22Rv1 (cell line): ENCODE results near the gene MTOR.
"Not testable (repeated sequence)": the region's sequence is repeated elsewhere in the genome, so short reads cannot be mapped to it uniquely, and the experiment has no call there.

Experiments
- H3K27ac ChIP-seq: fragments of 450-650 bp; 2 replicates; pipeline ENCODE4 v1.5.1; 2017
- CTCF ChIP-seq: fragments of 450-650 bp; IDR thresholded peaks from 2 replicates; pipeline ENCODE4 v1.5.1; 2017; ENCODE audit warnings: mild to moderate bottlenecking
- ZFX ChIP-seq: fragments of 450-650 bp; IDR thresholded peaks from 2 replicates; pipeline ENCODE4 v1.6.1; 2017; ENCODE audit warnings: antibody characterized with exemption, borderline replicate concordance

MTOR gene

GRCh38 chr1:11279630-11280029, 17.3 kb upstream of the MTOR start:
- TF ChIP-seq ZFX (no peak), CTCF (no peak)
- H3K27ac ChIP-seq = no peak overlapping the region

GRCh38 chr1:11279152-11279551, 16.8 kb upstream of the MTOR start:
- TF ChIP-seq CTCF (no peak), ZFX (no peak)
- no peak overlapping the region for H3K27ac ChIP-seq

GRCh38 chr1:11273595-11274234, 11.4 kb upstream of the MTOR start:
- TF ChIP-seq CTCF (no peak), ZFX (no peak)
- H3K27ac ChIP-seq = peak overlapping the region; percentile 84

GRCh38 chr1:11272832-11273594, 10.7 kb upstream of the MTOR start, which contains the start of gene UBIAD1:
UBIAD1 (plus strand) TSS chr1:11273198; CDS start chr1:11273532, 334 bp downstream.
- TF ChIP-seq CTCF (0 out of 2 replicates have a peak, but pooled peaks have one; percentile 9), ZFX (no peak)
- peak within 1 kb of the TSS; percentile 84 for H3K27ac ChIP-seq

GRCh38 chr1:11272544-11272831, 10.1 kb upstream of the MTOR start:
- no peak for TF ChIP-seq CTCF
- no peak for TF ChIP-seq ZFX
- H3K27ac ChIP-seq = no peak overlapping the region

- not testable (repeated sequence) for H3K27ac ChIP-seq
Observed at GRCh38 chr1:11267350-11268337, 5.3 kb upstream of the MTOR start.

- no peak for TF ChIP-seq ZFX
- TF ChIP-seq CTCF = no peak
- H3K27ac ChIP-seq = no peak overlapping the region
Observed at GRCh38 chr1:11266268-11267074, 4.1 kb upstream of the MTOR start.
